Measurements from ENCODE around the gene SPINK9.

Gene SPINK9

GRCh38 chr5:148387325-148387724 lies 52.0 kb downstream of the SPINK9 start:
- no peak for TF ChIP-seq CTCF (IDR thresholded peaks at IDR 0.05; ENCODE audit: low read length, missing control alignments)
- no peak for DNase-seq (ENCODE audit: low read depth)

GRCh38 chr5:148388696-148389095 lies 53.3 kb downstream of the SPINK9 start:
- no peak for TF ChIP-seq CTCF (IDR thresholded peaks at IDR 0.05; ENCODE audit: low read length, missing control alignments)
- DNase-seq (ENCODE audit: low read depth), result no peak
- no peak overlapping the region for H3K4me3 ChIP-seq (replicated peaks; ENCODE audit: low read depth, low read length)

More at GRCh38 chr5:148387325-148387724, 52.0 kb downstream of the SPINK9 start:
- H3K4me3 ChIP-seq (replicated peaks; ENCODE audit: low read depth, low read length), result no peak overlapping the region
